PC-9 (cell line): Measurements from ENCODE around the gene PGF. TPM values are rescaled to one million over a fixed set of nuclear protein-coding genes. Genes with fewer than 3 reads are reported as not detected.

Experiments used
- BruUV-seq: library from RNA; stranded (reverse); fragments of 400-500 nt; replicated peaks from 2 replicates; lab custom pipeline; 2021; lab: Mats Ljungman, UMichigan
- CTCF ChIA-PET: fragments of 300-600 bp; sonication (Branson Sonifier 250); formaldehyde crosslinking; loops from one replicate; lab custom pipeline; 2022; ENCODE audit warnings: antibody characterized with exemption; lab: Charles Lee
- POLR2A ChIA-PET: fragments of 300-600 bp; sonication (Branson Sonifier 250); formaldehyde crosslinking; loops from one replicate; lab custom pipeline; 2022; ENCODE audit warnings: antibody characterized with exemption; ENCODE audit not compliant: unreplicated experiment; lab: Charles Lee
- DNase-seq, 2 experiments: peaks; one replicate each; pipeline versions ENCODE4 v3.0.0 to v3.0.0-alpha.2; 2015 to 2022; ENCODE audit warnings: mixed read lengths in 1 of 2
- H2AFZ ChIP-seq: fragments of 200-600 bp; sonication (generic); 2 replicates; pipeline ENCODE4 v1.8.1; 2017; ENCODE audit warnings: antibody characterized with exemption
- H3F3A ChIP-seq: fragments of 200-600 bp; sonication (generic); 2 replicates; pipeline ENCODE4 v1.8.1; 2017; ENCODE audit warnings: antibody characterized with exemption, mild to moderate bottlenecking, low read depth; ENCODE audit not compliant: insufficient read depth
- H3K27ac ChIP-seq: fragments of 200-600 bp; sonication (generic); 2 replicates; pipeline ENCODE4 v1.6.1; 2016; ENCODE audit warnings: mixed run types
- H3K27me3 ChIP-seq: fragments of 200-600 bp; sonication (generic); 2 replicates; pipeline ENCODE4 v1.6.1; 2016; ENCODE audit warnings: low read depth, mixed run types; ENCODE audit not compliant: insufficient read depth
- H3K36me3 ChIP-seq: fragments of 200-600 bp; sonication (generic); 2 replicates; pipeline ENCODE4 v1.6.1; 2016; ENCODE audit warnings: low read depth, mixed run types
- H3K4me1 ChIP-seq: fragments of 200-600 bp; sonication (generic); replicated peaks from 2 replicates; pipeline ENCODE4 v1.6.1; 2016; ENCODE audit warnings: mixed run types; ENCODE audit not compliant: insufficient read depth
- H3K4me2 ChIP-seq: fragments of 200-600 bp; sonication (generic); 2 replicates; pipeline ENCODE4 v1.6.1; 2017; ENCODE audit warnings: mixed run types
- H3K4me3 ChIP-seq: fragments of 200-600 bp; sonication (generic); 2 replicates; pipeline ENCODE4 v1.6.1; 2016; ENCODE audit warnings: mixed run types
- H3K79me2 ChIP-seq: fragments of 200-600 bp; sonication (generic); 2 replicates; pipeline ENCODE4 v1.6.1; 2017; ENCODE audit warnings: low read depth, mixed run types
- H3K9me2 ChIP-seq: fragments of 200-600 bp; sonication (generic); 2 replicates; pipeline ENCODE4 v1.8.1; 2017; ENCODE audit warnings: mild to moderate bottlenecking; ENCODE audit not compliant: insufficient read depth
- H3K9me3 ChIP-seq: fragments of 200-600 bp; sonication (generic); 2 replicates; pipeline ENCODE4 v1.8.1; 2016; ENCODE audit warnings: low read depth; ENCODE audit not compliant: insufficient read depth
- H4K20me1 ChIP-seq: fragments of 200-600 bp; sonication (generic); 2 replicates; pipeline ENCODE4 v1.8.1; 2017; ENCODE audit not compliant: insufficient read depth
- EZH2 ChIP-seq: fragments of 200-600 bp; sonication (generic); IDR thresholded peaks from 2 replicates; pipeline ENCODE4 v1.8.0; 2017; ENCODE audit warnings: antibody characterized with exemption, low read depth
- intact Hi-C: fragments of 100-400 bp; cut with micrococcal nuclease; formaldehyde crosslinking; loops from one replicate; pipeline ENCODE4 v1.10.0; 2022; ENCODE audit not compliant: unreplicated experiment
- total RNA-seq: library from RNA; stranded (reverse); gene quantifications from 2 replicates; pipeline ENCODE4 v1.2.3, GENCODE V29; 2021
- TF ChIP-seq, protein P1 (sequence below): fragments of 200-600 bp; sonication (generic); conservative IDR thresholded peaks from 2 replicates; pipeline ENCODE4 v1.6.1; 2017; ENCODE audit warnings: mixed run types, antibody characterized with exemption, mild to moderate bottlenecking, moderate library complexity

Gene PGF
- total RNA-seq, 1 experiment from 2014 or later, result 11.7 TPM

DNA sequence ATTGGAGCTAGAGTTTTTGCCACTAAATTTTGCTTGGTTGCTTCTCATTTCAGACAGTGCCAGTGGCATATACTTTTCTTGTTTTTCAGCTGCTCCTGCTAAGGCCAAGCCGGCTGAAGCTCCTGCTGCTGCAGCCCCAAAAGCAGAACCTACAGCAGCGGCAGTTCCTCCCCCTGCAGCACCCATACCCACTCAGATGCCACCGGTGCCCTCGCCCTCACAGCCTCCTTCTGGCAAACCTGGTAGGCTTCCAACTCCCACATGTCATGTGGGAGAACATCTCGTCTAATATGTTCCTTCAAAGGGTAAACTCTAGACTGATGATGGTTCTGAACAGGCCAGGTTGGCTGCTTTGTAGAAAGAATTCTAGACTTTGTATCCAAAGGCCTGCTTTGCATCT, 62.7 kb downstream of the PGF start:
- intact Hi-C loops, result no loop called here
- no TSS peak for BruUV-seq
- ChIA-PET CTCF (interaction anchor here (0.6 to 0.8 kb wide), 6 partner anchors 10 to 229 kb away, joined by 3 to 11 read pairs (median 4); no protein-coding TSS in a partner anchor), POLR2A (interaction anchor here (0.7 kb wide), 1 partner anchor 10 kb away, joined by 8 read pairs; no protein-coding TSS in a partner anchor)
- Histone ChIP-seq H3K9me2 (no peaks in the 10 kb centered on the region), H3K9me3 (no peaks in the 10 kb centered on the region), H2AFZ (no peak overlapping the region), H3K4me3 (no peak overlapping the region), H3K79me2 (peaks cover 38% of the 10 kb centered on the region), H3K4me2 (no peak overlapping the region), H3K4me1 (peaks cover 20% of the 10 kb centered on the region), H4K20me1 (peaks cover 47% of the 10 kb centered on the region), H3K27me3 (no peaks in the 10 kb centered on the region), H3F3A (peaks cover 39% of the 10 kb centered on the region), H3K36me3 (peaks cover 82% of the 10 kb centered on the region), H3K27ac (no peak overlapping the region)
- TF ChIP-seq EZH2, result no peak
- TF ChIP-seq, protein P1, sequence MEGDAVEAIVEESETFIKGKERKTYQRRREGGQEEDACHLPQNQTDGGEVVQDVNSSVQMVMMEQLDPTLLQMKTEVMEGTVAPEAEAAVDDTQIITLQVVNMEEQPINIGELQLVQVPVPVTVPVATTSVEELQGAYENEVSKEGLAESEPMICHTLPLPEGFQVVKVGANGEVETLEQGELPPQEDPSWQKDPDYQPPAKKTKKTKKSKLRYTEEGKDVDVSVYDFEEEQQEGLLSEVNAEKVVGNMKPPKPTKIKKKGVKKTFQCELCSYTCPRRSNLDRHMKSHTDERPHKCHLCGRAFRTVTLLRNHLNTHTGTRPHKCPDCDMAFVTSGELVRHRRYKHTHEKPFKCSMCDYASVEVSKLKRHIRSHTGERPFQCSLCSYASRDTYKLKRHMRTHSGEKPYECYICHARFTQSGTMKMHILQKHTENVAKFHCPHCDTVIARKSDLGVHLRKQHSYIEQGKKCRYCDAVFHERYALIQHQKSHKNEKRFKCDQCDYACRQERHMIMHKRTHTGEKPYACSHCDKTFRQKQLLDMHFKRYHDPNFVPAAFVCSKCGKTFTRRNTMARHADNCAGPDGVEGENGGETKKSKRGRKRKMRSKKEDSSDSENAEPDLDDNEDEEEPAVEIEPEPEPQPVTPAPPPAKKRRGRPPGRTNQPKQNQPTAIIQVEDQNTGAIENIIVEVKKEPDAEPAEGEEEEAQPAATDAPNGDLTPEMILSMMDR, result no peak
- no peak for DNase-seq

DNA sequence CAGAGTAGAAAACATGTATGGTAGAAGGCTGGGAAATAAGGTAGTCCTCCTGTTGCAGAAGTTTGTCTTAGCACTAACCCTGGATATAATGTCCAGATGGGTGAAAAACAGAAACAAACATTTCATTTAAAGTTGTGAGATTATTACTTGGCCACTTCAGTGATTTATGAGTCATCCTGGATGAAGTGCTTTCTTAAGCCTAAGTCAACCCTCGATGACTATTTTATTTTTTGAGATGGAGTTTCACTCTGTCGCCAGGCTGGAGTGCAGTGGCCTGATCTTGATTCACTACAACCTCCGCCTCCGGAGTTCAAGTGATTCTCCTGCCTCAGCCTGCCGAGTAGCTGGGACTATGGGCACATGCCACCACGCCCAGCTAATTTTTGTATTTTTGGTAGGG, 63.5 kb downstream of the PGF start:
- peaks cover 80% of the 10 kb centered on the region for H3K36me3 ChIP-seq
- H4K20me1 ChIP-seq, result peaks cover 51% of the 10 kb centered on the region
- H3K4me3 ChIP-seq, result no peak overlapping the region
- CTCF ChIA-PET, result interaction anchor here (0.5 kb wide), 1 partner anchor 14 kb away, joined by 3 read pairs; no protein-coding TSS in a partner anchor
- TF ChIP-seq, protein P1, result no peak
- TF ChIP-seq EZH2, result no peak
- H3K79me2 ChIP-seq, result peaks cover 47% of the 10 kb centered on the region
- peaks cover 48% of the 10 kb centered on the region for H3F3A ChIP-seq
- no TSS peak for BruUV-seq
- H3K27ac ChIP-seq, result no peak overlapping the region
- H3K9me3 ChIP-seq, result no peaks in the 10 kb centered on the region
- no peak overlapping the region for H3K4me2 ChIP-seq
- intact Hi-C loops, result no loop called here
- no peaks in the 10 kb centered on the region for H3K9me2 ChIP-seq
- POLR2A ChIA-PET, result no interaction called here
- H2AFZ ChIP-seq, result no peak overlapping the region
- H3K4me1 ChIP-seq, result peaks cover 28% of the 10 kb centered on the region
- DNase-seq, result no peak
- H3K27me3 ChIP-seq, result no peaks in the 10 kb centered on the region

Other genes with a start within 250 kb of the PGF start
- 98.4 and 108 TPM in 2 replicates for gene AREL1, start 242.5 kb downstream of the PGF start, total RNA-seq
- 175 and 191 TPM in 2 replicates for gene FCF1, start 242.5 kb downstream of the PGF start, total RNA-seq
- gene YLPM1, start 192.3 kb downstream of the PGF start, total RNA-seq, result 146 and 170 TPM in 2 replicates
- gene PROX2, start 79.5 kb downstream of the PGF start, total RNA-seq, result not detected in 2 replicates
- 309 and 320 TPM in 2 replicates for gene DLST, start 73.7 kb downstream of the PGF start, total RNA-seq
- gene RPS6KL1, start 32.3 kb downstream of the PGF start, total RNA-seq, result 3.4 and 4.2 TPM in 2 replicates
- 131 and 139 TPM in 2 replicates for gene EIF2B2, start 47.3 kb upstream of the PGF start, total RNA-seq
- gene MLH3, start 95.9 kb upstream of the PGF start, total RNA-seq, result 47.6 and 48.7 TPM in 2 replicates
- 46.5 and 98.9 TPM in 2 replicates for gene ACYP1, start 108.4 kb upstream of the PGF start, total RNA-seq
- 11.9 and 13.8 TPM in 2 replicates for gene ZC2HC1C, start 114.0 kb upstream of the PGF start, total RNA-seq
- 170 and 174 TPM in 2 replicates for gene NEK9, start 171.5 kb upstream of the PGF start, total RNA-seq
- 709 and 770 TPM in 2 replicates for gene TMED10, start 221.0 kb upstream of the PGF start, total RNA-seq